Loucy (cell line): ENCODE data around the gene GRIP1.
A peak's percentile ranks its signal among the peaks of the same experiment; 100 is the strongest.

Experiments used
- H2AFZ ChIP-seq: fragments of 200-600 bp; sonication (generic); 2 replicates; pipeline ENCODE4 v1.6.0; 2016; ENCODE audit warnings: antibody characterized with exemption, mild to moderate bottlenecking, low read length, moderate library complexity
- H3F3A ChIP-seq: fragments of 200-600 bp; 2 replicates; pipeline ENCODE4 v1.6.0; 2016; ENCODE audit warnings: antibody characterized with exemption, low read depth, mild to moderate bottlenecking
- H3K27me3 ChIP-seq: fragments of 200-600 bp; sonication (generic); 2 replicates; pipeline ENCODE4 v1.6.1; 2014; ENCODE audit warnings: low read length, mild to moderate bottlenecking; ENCODE audit not compliant: insufficient read depth, poor library complexity, severe bottlenecking
- H3K36me3 ChIP-seq: fragments of 200-600 bp; sonication (generic); 2 replicates; pipeline ENCODE4 v1.6.1; 2016; ENCODE audit warnings: low read length; ENCODE audit not compliant: insufficient read depth
- H3K4me1 ChIP-seq: fragments of 200-600 bp; sonication (generic); 2 replicates; pipeline ENCODE4 v1.5.1; 2014; ENCODE audit warnings: low read length, mild to moderate bottlenecking; ENCODE audit not compliant: insufficient read depth, poor library complexity, severe bottlenecking
- H3K4me2 ChIP-seq: fragments of 200-600 bp; sonication (generic); 2 replicates; pipeline ENCODE4 v1.6.0; 2014; ENCODE audit warnings: antibody characterized with exemption, low read length, low read depth, mild to moderate bottlenecking; ENCODE audit not compliant: poor library complexity, severe bottlenecking
- H3K4me3 ChIP-seq: fragments of 200-600 bp; sonication (generic); 2 replicates; pipeline ENCODE4 v1.5.1; 2014; ENCODE audit warnings: low read length, mild to moderate bottlenecking, mixed read lengths; ENCODE audit not compliant: poor library complexity, severe bottlenecking
- H3K79me2 ChIP-seq: fragments of 200-600 bp; sonication (generic); 2 replicates; pipeline ENCODE4 v1.6.1; 2014; ENCODE audit warnings: low read length; ENCODE audit not compliant: insufficient read depth
- H3K9ac ChIP-seq: fragments of 200-600 bp; sonication (generic); 2 replicates; pipeline ENCODE4 v1.6.0; 2014; ENCODE audit warnings: mild to moderate bottlenecking, low read depth, low read length, moderate library complexity; ENCODE audit not compliant: poor library complexity, severe bottlenecking
- H3K9me2 ChIP-seq: fragments of 200-600 bp; sonication (generic); replicated peaks from 2 replicates; pipeline ENCODE4 v1.6.1; 2016; ENCODE audit warnings: low read depth, low read length, mixed read lengths
- H3K9me3 ChIP-seq: fragments of 200-600 bp; sonication (generic); 2 replicates; pipeline ENCODE4 v1.6.1; 2014; ENCODE audit warnings: mild to moderate bottlenecking, antibody characterized with exemption, low read length, low read depth; ENCODE audit not compliant: insufficient read depth
- H4K20me1 ChIP-seq: fragments of 200-600 bp; sonication (generic); 2 replicates; pipeline ENCODE4 v1.6.0; 2014; ENCODE audit warnings: antibody characterized with exemption, low read length, mild to moderate bottlenecking; ENCODE audit not compliant: insufficient read depth, poor library complexity, severe bottlenecking
- CTCF ChIP-seq: fragments of 200-600 bp; sonication (generic); conservative IDR thresholded peaks from 2 replicates; pipeline ENCODE4 v1.5.1; 2014; ENCODE audit warnings: mild to moderate bottlenecking, antibody characterized with exemption, low read length
- EZH2phosphoT487 ChIP-seq: fragments of 200-600 bp; IDR thresholded peaks from 2 replicates; pipeline ENCODE4 v1.6.1; 2018; ENCODE audit warnings: antibody characterized with exemption, mild to moderate bottlenecking, moderate library complexity, borderline replicate concordance

The GRIP1 gene

GRCh38 chr12:66398931-66399910 is 279.7 kb downstream of the GRIP1 start:
- TF ChIP-seq EZH2phosphoT487 (no peak), CTCF (no peak)
- H3K4me3 ChIP-seq, result no peak overlapping the region
- H3K4me1 ChIP-seq, result peaks cover 28% of the 10 kb centered on the region
- H3K4me2 ChIP-seq, result no peak overlapping the region
- no peaks in the 10 kb centered on the region for H3K79me2 ChIP-seq
- H3K9ac ChIP-seq, result no peak overlapping the region
- H3K27me3 ChIP-seq, result no peaks in the 10 kb centered on the region
- no peaks in the 10 kb centered on the region for H3K9me3 ChIP-seq
- H2AFZ ChIP-seq, result peak overlapping the region; percentile 73; the same call in 1 of the 2 replicates
- H4K20me1 ChIP-seq, result no peaks in the 10 kb centered on the region
- no peaks in the 10 kb centered on the region for H3K36me3 ChIP-seq
- H3F3A ChIP-seq, result no peaks in the 10 kb centered on the region
- H3K9me2 ChIP-seq, result no peaks in the 10 kb centered on the region

- Histone ChIP-seq H4K20me1 (no peaks in the 10 kb centered on the region), H3K4me2 (no peak overlapping the region), H3K9ac (no peak overlapping the region), H2AFZ (peak overlapping the region; percentile 25; the same call in 1 of the 2 replicates), H3K4me3 (no peak overlapping the region), H3K9me3 (no peaks in the 10 kb centered on the region), H3K27me3 (no peaks in the 10 kb centered on the region), H3K36me3 (no peaks in the 10 kb centered on the region), H3K9me2 (no peaks in the 10 kb centered on the region), H3K4me1 (peaks cover 38% of the 10 kb centered on the region), H3K79me2 (no peaks in the 10 kb centered on the region), H3F3A (no peaks in the 10 kb centered on the region)
- TF ChIP-seq EZH2phosphoT487 (no peak), CTCF (no peak)
Measured at GRCh38 chr12:66397574-66398290, 281.1 kb downstream of the GRIP1 start.

- Histone ChIP-seq H3F3A (no peaks in the 10 kb centered on the region), H3K79me2 (no peaks in the 10 kb centered on the region), H3K4me2 (peak overlapping the region; percentile 74), H3K9me3 (no peaks in the 10 kb centered on the region), H3K9me2 (no peaks in the 10 kb centered on the region), H2AFZ (peak overlapping the region; percentile 18), H3K4me1 (peaks cover 24% of the 10 kb centered on the region), H3K36me3 (no peaks in the 10 kb centered on the region), H3K4me3 (peak overlapping the region; percentile 50), H4K20me1 (no peaks in the 10 kb centered on the region), H3K27me3 (no peaks in the 10 kb centered on the region), H3K9ac (no peak overlapping the region)
- no peak for TF ChIP-seq EZH2phosphoT487
- no peak for TF ChIP-seq CTCF
Measured at GRCh38 chr12:66393890-66394289, 285.0 kb downstream of the GRIP1 start.
